HepG2 (cell line): ENCODE measurements around the gene KRTCAP3. TPM values are rescaled to one million over a fixed set of nuclear protein-coding genes. Genes with fewer than 3 reads are reported as not detected.
A peak's percentile ranks its signal among the peaks of the same experiment; 100 is the strongest.

Experiments
- ARHGAP35 ChIP-seq: sonication (generic); formaldehyde crosslinking; IDR thresholded peaks from 2 replicates; pipeline ENCODE4 v1.9.0; 2022; ENCODE audit warnings: mild to moderate bottlenecking, inconsistent platforms, moderate library complexity, missing genetic modification reagents, borderline replicate concordance
- CCDC6 ChIP-seq: sonication (generic); formaldehyde crosslinking; IDR thresholded peaks from 2 replicates; pipeline ENCODE4 v1.8.1; 2022; ENCODE audit warnings: mild to moderate bottlenecking, missing genetic modification reagents, moderate library complexity
- FOXK1 ChIP-seq: sonication (generic); formaldehyde crosslinking; IDR thresholded peaks from 2 replicates; pipeline ENCODE4 v1.4.0; 2020; ENCODE audit warnings: low read depth, missing genetic modification reagents, borderline replicate concordance
- HNF4A ChIP-seq: sonication (generic); formaldehyde crosslinking; IDR thresholded peaks from 2 replicates; pipeline ENCODE4 v1.4.0; 2020; ENCODE audit warnings: missing genetic modification reagents
- JDP2 ChIP-seq: sonication (generic); formaldehyde crosslinking; IDR thresholded peaks from 2 replicates; pipeline ENCODE4 v1.8.1; 2022; ENCODE audit warnings: missing genetic modification reagents, borderline replicate concordance
- NFKBIZ ChIP-seq: IDR thresholded peaks from 2 replicates; pipeline ENCODE4 v1.6.1; 2018; ENCODE audit warnings: missing genetic modification reagents, missing compliant biosample characterization
- NFYB ChIP-seq: sonication (generic); formaldehyde crosslinking; IDR thresholded peaks from 2 replicates; pipeline ENCODE4 v1.4.0; 2020; ENCODE audit warnings: missing genetic modification reagents
- RCOR2 ChIP-seq: IDR thresholded peaks from 2 replicates; pipeline ENCODE4 v1.6.1; 2016; ENCODE audit warnings: missing biosample characterization, missing genetic modification reagents
- TFAP4 ChIP-seq: sonication (generic); IDR thresholded peaks from 2 replicates; pipeline ENCODE4 v1.6.1; 2016; ENCODE audit warnings: low read depth, borderline replicate concordance
- TOE1 ChIP-seq: sonication (generic); formaldehyde crosslinking; IDR thresholded peaks from 2 replicates; pipeline ENCODE4 v1.4.0; 2020; ENCODE audit warnings: mild to moderate bottlenecking, missing genetic modification reagents
- ZNF10 ChIP-seq: sonication (generic); formaldehyde crosslinking; IDR thresholded peaks from 2 replicates; pipeline ENCODE4 v1.4.0; 2020; ENCODE audit warnings: mild to moderate bottlenecking, low read depth, missing genetic modification reagents, borderline replicate concordance
- ZNF564 ChIP-seq: sonication (generic); formaldehyde crosslinking; IDR thresholded peaks from 2 replicates; pipeline ENCODE4 v1.8.1; 2023; ENCODE audit warnings: mild to moderate bottlenecking, missing genetic modification reagents
- ZNF672 ChIP-seq: sonication (generic); formaldehyde crosslinking; IDR thresholded peaks from 2 replicates; pipeline ENCODE4 v1.8.1; 2022; ENCODE audit warnings: missing genetic modification reagents
- ZSCAN21 ChIP-seq: sonication (generic); formaldehyde crosslinking; IDR thresholded peaks from 2 replicates; pipeline ENCODE4 v1.8.0; 2022; ENCODE audit warnings: mild to moderate bottlenecking, missing genetic modification reagents, moderate library complexity, borderline replicate concordance
- polyA plus RNA-seq, 8 experiments: library from polyadenylated mRNA; depleted of rRNA in 3 of 8; stranded (reverse) in 7 of 8; unstranded in 1 of 8; fragments of >200 nt; fragmentation: Illumina TruSeq in 4 of 8; extraction: Trizol in 4 of 8; gene quantifications; 2 replicates each; pipeline versions ENCODE4 v1.2.1 to v1.2.3, GENCODE V29; 2011 to 2016; ENCODE audit warnings: low read depth in 4 of 8, missing spikeins in 1 of 8, mixed read lengths in 1 of 8; ENCODE audit not compliant: insufficient read depth in 1 of 8
- total RNA-seq, 5 experiments: library from RNA; depleted of rRNA; stranded (reverse); fragments of >200 nt; fragmentation: Illumina TruSeq; extraction: Trizol; gene quantifications; 2 replicates each; pipeline ENCODE4 v1.2.3, GENCODE V29; 2016; ENCODE audit warnings: low read depth in 1 of 5
- TF ChIP-seq, protein P1 (sequence below): sonication (generic); formaldehyde crosslinking; IDR thresholded peaks from one replicate; pipeline ENCODE4 v1.5.1; 2020; ENCODE audit warnings: mild to moderate bottlenecking, missing genetic modification reagents; ENCODE audit errors: not compliant biosample characterization

KRTCAP3 gene
- total and polyA plus RNA-seq, 2 of the 13 experiments (the other 11 are each of a cell fraction or from before 2014, with no cell fraction given): 2.1 to 4.5 TPM

DNA sequence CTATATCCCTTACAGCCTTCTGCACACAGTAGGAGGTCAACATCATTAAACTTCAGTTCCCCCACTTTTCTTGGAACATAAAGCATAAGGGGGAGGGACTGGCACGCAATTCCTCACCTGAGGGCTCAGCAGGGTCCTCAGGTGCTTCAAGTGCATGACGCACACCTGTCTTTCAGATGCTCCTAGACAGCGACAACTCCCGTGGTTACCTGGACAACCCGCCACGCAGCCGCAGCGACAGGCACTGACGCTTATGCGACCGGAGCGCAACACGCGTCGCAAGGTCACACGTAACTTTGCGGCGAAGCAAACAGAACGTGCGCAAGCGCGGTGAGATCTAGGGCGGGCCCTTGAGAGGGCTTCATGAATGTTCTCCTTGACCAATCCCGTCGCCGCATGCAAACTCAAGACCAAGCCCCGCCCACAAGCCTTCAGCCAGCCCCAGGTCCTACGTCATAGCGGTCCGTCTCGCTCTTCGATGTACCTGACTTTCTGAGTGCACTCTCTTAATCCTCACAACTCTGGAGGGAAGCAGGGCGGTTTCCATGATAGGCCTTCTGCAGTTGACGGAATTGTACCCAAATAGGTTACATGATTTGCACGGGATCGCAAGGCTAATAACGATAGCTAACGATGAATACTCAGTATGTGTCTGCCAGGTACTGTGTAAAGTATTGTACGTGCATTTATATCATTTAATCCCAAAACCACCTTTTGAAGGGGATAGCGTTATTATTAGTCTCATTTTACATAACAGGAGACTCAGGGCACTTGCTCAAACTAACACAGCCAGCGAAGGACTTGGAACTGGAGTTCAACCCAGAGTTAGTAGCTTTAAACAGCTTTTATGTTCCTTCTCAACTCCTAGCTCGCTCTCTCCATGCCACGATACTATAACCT is 47.6 kb downstream of the KRTCAP3 start, which contains the start of gene IFT172 (continued):
- TF ChIP-seq JDP2 (CRISPR knock-in tag) (no peak), ZNF10 (CRISPR knock-in tag) (no peak), NFYB (CRISPR knock-in tag) (peak; percentile 65), HNF4A (CRISPR knock-in tag) (no peak), TOE1 (no peak), TFAP4 (peak; percentile 76; the same call in 1 of the 2 replicates), ZNF672 (no peak), RCOR2 (CRISPR knock-in tag) (no peak; the same call in 1 of the 2 replicates), CCDC6 (peak; percentile 87; the same call in 1 of the 2 replicates), ZNF564 (CRISPR knock-in tag) (no peak), NFKBIZ (CRISPR knock-in tag) (peak; percentile 50; the same call in 1 of the 2 replicates), FOXK1 (peak; percentile 98), ZSCAN21 (CRISPR knock-in tag) (no peak; the same call in 1 of the 2 replicates), ARHGAP35 (CRISPR knock-in tag) (0 out of 2 replicates have a peak, but pooled peaks have one; percentile 14)
- TF ChIP-seq, protein P1, sequence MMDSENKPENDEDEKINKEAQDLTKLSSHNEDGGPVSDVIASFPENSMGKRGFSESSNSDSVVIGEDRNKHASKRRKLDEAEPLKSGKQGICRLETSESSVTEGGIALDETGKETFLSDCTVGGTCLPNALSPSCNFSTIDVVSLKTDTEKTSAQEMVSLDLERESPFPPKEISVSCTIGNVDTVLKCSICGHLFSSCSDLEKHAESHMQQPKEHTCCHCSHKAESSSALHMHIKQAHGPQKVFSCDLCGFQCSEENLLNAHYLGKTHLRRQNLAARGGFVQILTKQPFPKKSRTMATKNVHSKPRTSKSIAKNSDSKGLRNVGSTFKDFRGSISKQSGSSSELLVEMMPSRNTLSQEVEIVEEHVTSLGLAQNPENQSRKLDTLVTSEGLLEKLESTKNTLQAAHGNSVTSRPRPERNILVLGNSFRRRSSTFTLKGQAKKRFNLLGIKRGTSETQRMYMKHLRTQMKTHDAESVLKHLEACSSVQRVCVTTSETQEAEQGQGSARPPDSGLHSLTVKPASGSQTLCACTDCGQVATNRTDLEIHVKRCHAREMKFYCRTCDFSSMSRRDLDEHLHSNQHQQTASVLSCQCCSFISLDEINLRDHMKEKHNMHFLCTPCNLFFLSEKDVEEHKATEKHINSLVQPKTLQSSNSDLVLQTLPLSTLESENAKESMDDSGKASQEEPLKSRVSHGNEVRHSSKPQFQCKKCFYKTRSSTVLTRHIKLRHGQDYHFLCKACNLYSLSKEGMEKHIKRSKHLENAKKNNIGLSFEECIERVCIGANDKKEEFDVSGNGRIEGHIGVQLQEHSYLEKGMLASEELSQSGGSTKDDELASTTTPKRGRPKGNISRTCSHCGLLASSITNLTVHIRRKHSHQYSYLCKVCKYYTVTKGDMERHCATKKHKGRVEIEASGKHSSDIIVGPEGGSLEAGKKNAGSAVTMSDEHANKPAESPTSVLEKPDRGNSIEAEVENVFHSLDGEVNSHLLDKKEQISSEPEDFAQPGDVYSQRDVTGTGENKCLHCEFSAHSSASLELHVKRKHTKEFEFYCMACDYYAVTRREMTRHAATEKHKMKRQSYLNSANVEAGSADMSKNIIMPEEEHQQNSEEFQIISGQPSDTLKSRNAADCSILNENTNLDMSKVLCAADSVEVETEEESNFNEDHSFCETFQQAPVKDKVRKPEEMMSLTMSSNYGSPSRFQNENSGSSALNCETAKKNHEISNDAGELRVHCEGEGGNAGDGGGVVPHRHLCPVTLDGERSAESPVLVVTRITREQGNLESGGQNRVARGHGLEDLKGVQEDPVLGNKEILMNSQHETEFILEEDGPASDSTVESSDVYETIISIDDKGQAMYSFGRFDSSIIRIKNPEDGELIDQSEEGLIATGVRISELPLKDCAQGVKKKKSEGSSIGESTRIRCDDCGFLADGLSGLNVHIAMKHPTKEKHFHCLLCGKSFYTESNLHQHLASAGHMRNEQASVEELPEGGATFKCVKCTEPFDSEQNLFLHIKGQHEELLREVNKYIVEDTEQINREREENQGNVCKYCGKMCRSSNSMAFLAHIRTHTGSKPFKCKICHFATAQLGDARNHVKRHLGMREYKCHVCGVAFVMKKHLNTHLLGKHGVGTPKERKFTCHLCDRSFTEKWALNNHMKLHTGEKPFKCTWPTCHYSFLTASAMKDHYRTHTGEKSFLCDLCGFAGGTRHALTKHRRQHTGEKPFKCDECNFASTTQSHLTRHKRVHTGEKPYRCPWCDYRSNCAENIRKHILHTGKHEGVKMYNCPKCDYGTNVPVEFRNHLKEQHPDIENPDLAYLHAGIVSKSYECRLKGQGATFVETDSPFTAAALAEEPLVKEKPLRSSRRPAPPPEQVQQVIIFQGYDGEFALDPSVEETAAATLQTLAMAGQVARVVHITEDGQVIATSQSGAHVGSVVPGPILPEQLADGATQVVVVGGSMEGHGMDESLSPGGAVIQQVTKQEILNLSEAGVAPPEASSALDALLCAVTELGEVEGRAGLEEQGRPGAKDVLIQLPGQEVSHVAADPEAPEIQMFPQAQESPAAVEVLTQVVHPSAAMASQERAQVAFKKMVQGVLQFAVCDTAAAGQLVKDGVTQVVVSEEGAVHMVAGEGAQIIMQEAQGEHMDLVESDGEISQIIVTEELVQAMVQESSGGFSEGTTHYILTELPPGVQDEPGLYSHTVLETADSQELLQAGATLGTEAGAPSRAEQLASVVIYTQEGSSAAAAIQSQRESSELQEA (CRISPR knock-in tag): no peak
